Activated CD8-positive, alpha-beta T cell treated with anti-CD3 and anti-CD28 coated beads, Interleukin-2, amount 10 ng/mL, durations not matched to agents 7 days and 5 days (primary cell): ENCODE results near the gene HEATR5A. TPM values are rescaled to one million over a fixed set of nuclear protein-coding genes. Genes with fewer than 3 reads are reported as not detected.
"Not testable (repeated sequence)": the region's sequence is repeated elsewhere in the genome, so short reads cannot be mapped to it uniquely, and the experiment has no call there.

Experiments used
- ATAC-seq: fragments of 150-1000 bp; cut with Tn5 transposase; one replicate; pipeline ENCODE4 v1.10.0; 2021; ENCODE audit warnings: moderate library complexity
- CTCF ChIA-PET: fragments of 350-600 bp; sonication (Branson Sonifier 250); formaldehyde crosslinking; loops from one replicate; lab custom pipeline; 2021; ENCODE audit warnings: antibody characterized with exemption; lab: Charles Lee
- POLR2A ChIA-PET: fragments of 350-600 bp; sonication (Branson Sonifier 250); formaldehyde crosslinking; loops from one replicate; lab custom pipeline; 2021; ENCODE audit warnings: antibody characterized with exemption; lab: Charles Lee
- DNase-seq: peaks from one replicate; pipeline ENCODE4 v3.0.0-alpha.2; 2020
- H3K27ac Mint-ChIP-seq: one replicate; pipeline ENCODE4 v1.8.0; 2021; ENCODE audit warnings: mild to moderate bottlenecking, mixed read lengths
- H3K27me3 Mint-ChIP-seq: one replicate; pipeline ENCODE4 v1.8.0; 2021; ENCODE audit warnings: low read depth, mixed read lengths
- H3K36me3 Mint-ChIP-seq: one replicate; pipeline ENCODE4 v1.8.0; 2021; ENCODE audit warnings: low read depth, mixed read lengths
- H3K4me1 Mint-ChIP-seq: one replicate; pipeline ENCODE4 v1.8.0; 2021; ENCODE audit warnings: low read depth, mixed read lengths
- H3K4me3 Mint-ChIP-seq: one replicate; pipeline ENCODE4 v1.8.0; 2021; ENCODE audit warnings: mild to moderate bottlenecking, mixed read lengths
- H3K9me3 Mint-ChIP-seq: one replicate; pipeline ENCODE4 v1.8.0; 2022; ENCODE audit warnings: mixed read lengths; ENCODE audit not compliant: insufficient read depth
- total RNA-seq, 2 experiments: library from RNA; stranded (reverse); gene quantifications; one replicate each; pipeline ENCODE4 v1.2.3, GENCODE V29; 2021

Gene HEATR5A
- total RNA-seq, 2 experiments from 2014 or later: 8.5 to 9.4 TPM

DNA sequence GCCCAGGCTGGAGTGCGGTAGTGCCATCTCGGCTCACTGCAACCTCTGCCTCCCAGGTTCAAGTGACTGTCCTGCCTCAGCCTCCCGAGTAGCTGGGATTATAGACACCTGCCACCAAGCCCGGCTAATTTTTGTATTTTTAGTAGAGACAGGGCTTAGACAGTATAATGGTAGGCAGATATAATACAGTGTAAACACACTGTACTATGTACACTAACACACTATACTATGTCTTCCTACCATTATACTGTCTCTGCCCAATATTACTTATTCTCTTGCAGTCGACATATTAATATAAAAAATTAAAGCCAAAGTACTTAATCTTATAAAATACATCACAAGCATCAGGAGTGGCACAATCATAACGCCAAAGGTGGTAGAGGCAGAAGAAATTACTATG is 21.9 kb upstream of the HEATR5A start:
- DNase-seq (no peak), ATAC-seq (no peak)
- H3K36me3 Mint-ChIP-seq: peaks cover 9% of the 10 kb centered on the region
- H3K27me3 Mint-ChIP-seq: no peaks in the 10 kb centered on the region
- no peak overlapping the region for H3K4me3 Mint-ChIP-seq
- POLR2A ChIA-PET: no interaction called here
- H3K9me3 Mint-ChIP-seq: no peaks in the 10 kb centered on the region
- CTCF ChIA-PET: no interaction called here
- H3K4me1 Mint-ChIP-seq: no peaks in the 10 kb centered on the region
- H3K27ac Mint-ChIP-seq: no peak overlapping the region

- no peak for ATAC-seq
- H3K36me3 Mint-ChIP-seq: peaks cover 9% of the 10 kb centered on the region
- H3K9me3 Mint-ChIP-seq: no peaks in the 10 kb centered on the region
- H3K4me1 Mint-ChIP-seq: no peaks in the 10 kb centered on the region
- ChIA-PET POLR2A (no interaction called here), CTCF (no interaction called here)
- no peak overlapping the region for H3K4me3 Mint-ChIP-seq
- no peak overlapping the region for H3K27ac Mint-ChIP-seq
- no peak for DNase-seq
- no peaks in the 10 kb centered on the region for H3K27me3 Mint-ChIP-seq
Observed at GRCh38 chr14:31441273-31442111, 21.1 kb upstream of the HEATR5A start.

GRCh38 chr14:31440280-31440679 is 19.9 kb upstream of the HEATR5A start:
- no peaks in the 10 kb centered on the region for H3K9me3 Mint-ChIP-seq
- CTCF ChIA-PET: interaction anchor here (0.6 kb wide), 1 partner anchor 9 kb away, joined by 3 read pairs; no protein-coding TSS in a partner anchor
- POLR2A ChIA-PET: no interaction called here

DNA sequence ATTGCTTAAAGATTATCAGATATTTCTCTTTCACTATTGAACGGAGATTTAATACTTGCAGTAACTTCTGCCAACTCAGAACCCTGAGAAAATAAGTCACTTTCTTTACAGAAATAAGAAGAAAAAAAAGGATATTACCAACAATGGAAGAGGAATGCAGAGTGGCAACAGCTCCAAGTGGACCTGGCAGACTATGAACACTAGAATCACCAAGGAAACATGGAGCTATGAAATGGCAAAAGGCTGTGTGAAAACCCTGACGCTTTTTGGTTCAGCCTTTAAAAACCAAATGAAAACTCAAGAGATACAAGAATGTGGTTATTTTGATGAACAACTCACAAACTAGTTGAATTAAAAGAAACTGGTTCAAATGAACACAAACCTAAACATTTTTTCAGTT is 19.2 kb upstream of the HEATR5A start:
- H3K4me1 Mint-ChIP-seq: no peaks in the 10 kb centered on the region
- no peaks in the 10 kb centered on the region for H3K9me3 Mint-ChIP-seq
- ATAC-seq: no peak
- H3K27ac Mint-ChIP-seq: no peak overlapping the region
- no peak overlapping the region for H3K4me3 Mint-ChIP-seq
- ChIA-PET POLR2A (interaction anchor here (1.3 kb wide), 1 partner anchor 18 kb away, joined by 3 read pairs; the partner anchor contains the start of gene DTD2), CTCF (interaction anchor here (0.6 kb wide), 1 partner anchor 10 kb away, joined by 3 read pairs; no protein-coding TSS in a partner anchor)
- no peak for DNase-seq
- H3K36me3 Mint-ChIP-seq: peaks cover 12% of the 10 kb centered on the region
- H3K27me3 Mint-ChIP-seq: no peaks in the 10 kb centered on the region

More at GRCh38 chr14:31440280-31440679, 19.9 kb upstream of the HEATR5A start:
- Mint-ChIP-seq H3K27me3 (no peaks in the 10 kb centered on the region), H3K4me1 (no peaks in the 10 kb centered on the region), H3K36me3 (peaks cover 12% of the 10 kb centered on the region), H3K4me3 (no peak overlapping the region), H3K27ac (no peak overlapping the region)
- DNase-seq (no peak), ATAC-seq (no peak)

GRCh38 chr14:31437045-31437691 is 16.8 kb upstream of the HEATR5A start:
- H3K4me3 Mint-ChIP-seq, H3K27ac Mint-ChIP-seq, H3K27me3 Mint-ChIP-seq, CTCF ChIA-PET, ATAC-seq, H3K9me3 Mint-ChIP-seq, H3K4me1 Mint-ChIP-seq, DNase-seq, POLR2A ChIA-PET: not testable (repeated sequence)
- peaks cover 12% of the 10 kb centered on the region for H3K36me3 Mint-ChIP-seq

DNA sequence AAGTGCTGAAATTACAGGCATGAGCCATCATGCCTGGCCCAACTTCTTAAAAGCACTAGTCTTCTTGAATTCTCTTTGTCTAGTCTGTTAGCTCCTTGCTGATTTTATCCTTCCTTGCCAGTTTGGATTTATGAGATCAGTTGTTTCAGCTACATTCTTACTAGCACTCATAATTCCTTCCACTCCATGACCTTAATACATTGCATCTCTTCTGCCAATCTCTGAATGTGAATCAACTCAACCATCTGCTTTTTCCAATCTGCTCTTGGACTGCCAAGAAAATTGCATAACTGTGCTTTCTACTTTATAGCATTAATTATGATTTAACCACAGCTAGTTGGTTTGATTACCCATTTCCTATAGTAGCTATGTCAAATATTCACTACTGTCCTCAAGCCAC is 14.9 kb upstream of the HEATR5A start:
- Mint-ChIP-seq H3K4me1 (no peaks in the 10 kb centered on the region), H3K36me3 (peaks cover 14% of the 10 kb centered on the region), H3K27ac (no peak overlapping the region), H3K27me3 (no peaks in the 10 kb centered on the region), H3K4me3 (no peak overlapping the region), H3K9me3 (no peaks in the 10 kb centered on the region)
- ATAC-seq: no peak
- POLR2A ChIA-PET: no interaction called here
- CTCF ChIA-PET: interaction anchor here (0.8 to 1.7 kb wide), 2 partner anchors 10 to 15 kb away, joined by 3 to 7 read pairs; partner anchors contain the start of gene HEATR5A
- DNase-seq: no peak

GRCh38 chr14:31430634-31431264 is 10.4 kb upstream of the HEATR5A start:
- Mint-ChIP-seq H3K9me3 (no peaks in the 10 kb centered on the region), H3K27ac (no peak overlapping the region), H3K4me3 (no peak overlapping the region), H3K27me3 (no peaks in the 10 kb centered on the region), H3K4me1 (no peaks in the 10 kb centered on the region), H3K36me3 (peaks cover 5% of the 10 kb centered on the region)
- ATAC-seq (no peak), DNase-seq (no peak)
- POLR2A ChIA-PET: no interaction called here
- CTCF ChIA-PET: interaction anchor here (1.2 to 2.0 kb wide), 2 partner anchors 11 to 19 kb away, joined by 3 to 6 read pairs; no protein-coding TSS in a partner anchor

GRCh38 chr14:31429791-31430190 is 9.4 kb upstream of the HEATR5A start:
- Mint-ChIP-seq H3K27ac (no peak overlapping the region), H3K36me3 (peaks cover 5% of the 10 kb centered on the region), H3K27me3 (no peaks in the 10 kb centered on the region), H3K4me3 (no peak overlapping the region), H3K9me3 (no peaks in the 10 kb centered on the region), H3K4me1 (no peaks in the 10 kb centered on the region)
- POLR2A ChIA-PET: no interaction called here
- DNase-seq (no peak), ATAC-seq (no peak)
- CTCF ChIA-PET: interaction anchor here (1.8 kb wide), 1 partner anchor 19 kb away, joined by 10 read pairs; no protein-coding TSS in a partner anchor

DNA sequence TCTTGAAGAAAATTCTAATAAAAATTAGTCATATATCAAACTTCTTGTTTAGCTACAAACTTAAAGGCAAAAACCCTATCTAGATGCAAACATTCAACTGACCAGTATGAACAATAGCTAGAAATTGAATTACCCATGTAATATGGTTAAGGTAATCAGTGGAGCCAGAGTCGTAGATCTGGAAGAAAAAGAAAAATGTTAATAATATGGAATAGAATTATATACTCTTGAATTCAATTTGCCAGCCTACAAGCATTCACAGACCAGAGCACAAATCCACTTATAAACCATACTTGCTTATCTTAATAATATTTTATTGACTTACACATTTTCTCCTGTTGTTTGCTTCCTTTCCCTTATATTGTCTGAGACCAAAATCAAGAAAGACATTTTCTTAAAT is 7.7 kb upstream of the HEATR5A start:
- no peaks in the 10 kb centered on the region for H3K27me3 Mint-ChIP-seq
- no peak overlapping the region for H3K4me3 Mint-ChIP-seq
- peaks cover 5% of the 10 kb centered on the region for H3K36me3 Mint-ChIP-seq
- no peak overlapping the region for H3K27ac Mint-ChIP-seq
- no peaks in the 10 kb centered on the region for H3K9me3 Mint-ChIP-seq
- DNase-seq (no peak), ATAC-seq (no peak)
- CTCF ChIA-PET: interaction anchor here (1.1 to 1.8 kb wide), 2 partner anchors 21 to 23 kb away, joined by 3 to 10 read pairs; no protein-coding TSS in a partner anchor
- H3K4me1 Mint-ChIP-seq: no peaks in the 10 kb centered on the region
- POLR2A ChIA-PET: no interaction called here

DNA sequence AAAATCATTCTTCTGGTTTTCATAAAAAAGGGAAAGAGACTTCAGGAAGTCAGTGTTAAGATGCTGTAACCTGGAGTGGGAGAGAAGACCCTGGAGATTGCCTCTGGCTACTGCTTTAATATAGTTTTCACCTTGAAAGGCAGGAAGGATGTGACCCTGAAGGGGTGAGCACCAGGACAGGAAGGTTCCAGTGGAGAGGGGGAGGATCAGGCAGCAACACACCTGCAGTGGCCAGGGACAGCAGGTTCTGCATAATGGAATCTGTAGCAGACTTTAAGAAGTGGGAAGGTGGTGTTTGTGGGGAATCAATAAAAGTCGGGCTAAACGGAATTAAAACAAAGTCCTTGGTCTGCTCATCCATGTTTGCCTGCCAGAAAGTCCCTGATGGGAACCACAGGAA is 6.3 kb upstream of the HEATR5A start:
- ATAC-seq (no peak), DNase-seq (no peak)
- Mint-ChIP-seq H3K9me3 (no peaks in the 10 kb centered on the region), H3K4me1 (no peaks in the 10 kb centered on the region), H3K27me3 (no peaks in the 10 kb centered on the region), H3K27ac (no peak overlapping the region), H3K4me3 (no peak overlapping the region), H3K36me3 (no peaks in the 10 kb centered on the region)
- POLR2A ChIA-PET: no interaction called here
- CTCF ChIA-PET: no interaction called here

- Mint-ChIP-seq H3K27ac (no peak overlapping the region), H3K4me3 (no peak overlapping the region), H3K36me3 (no peaks in the 10 kb centered on the region), H3K9me3 (no peaks in the 10 kb centered on the region), H3K4me1 (peaks cover 6% of the 10 kb centered on the region), H3K27me3 (no peaks in the 10 kb centered on the region)
- POLR2A ChIA-PET: no interaction called here
- DNase-seq (no peak), ATAC-seq (no peak)
- CTCF ChIA-PET: interaction anchor here (0.7 kb wide), 1 partner anchor 27 kb away, joined by 3 read pairs; no protein-coding TSS in a partner anchor
Observed at GRCh38 chr14:31425905-31426304, 5.6 kb upstream of the HEATR5A start.
